Neural progenitor cell (in vitro differentiated cells): ENCODE data around the gene CDK9.

Source experiments
- CTCF ChIP-seq: fragments of 200-600 bp; sonication (generic); IDR thresholded peaks from 2 replicates; pipeline ENCODE4 v1.5.1; 2017; ENCODE audit warnings: antibody characterized with exemption, mild to moderate bottlenecking
- EZH2 ChIP-seq: fragments of 200-600 bp; sonication (generic); IDR thresholded peaks from 2 replicates; pipeline ENCODE4 v1.6.1; 2017; ENCODE audit warnings: antibody characterized with exemption, mild to moderate bottlenecking, moderate library complexity

- TF ChIP-seq CTCF (no peak), EZH2 (no peak)
Measured at GRCh38 chr9:127773272-127773671, 12.6 kb upstream of the CDK9 start.
